ENCODE measurements around the gene SMAP1. TPM values are rescaled to one million over a fixed set of nuclear protein-coding genes. Genes with fewer than 3 reads are reported as not detected.

Gene SMAP1
- total and polyA plus RNA-seq, 2 experiments from 2014 or later: 31.1 to 34.6 TPM

DNA sequence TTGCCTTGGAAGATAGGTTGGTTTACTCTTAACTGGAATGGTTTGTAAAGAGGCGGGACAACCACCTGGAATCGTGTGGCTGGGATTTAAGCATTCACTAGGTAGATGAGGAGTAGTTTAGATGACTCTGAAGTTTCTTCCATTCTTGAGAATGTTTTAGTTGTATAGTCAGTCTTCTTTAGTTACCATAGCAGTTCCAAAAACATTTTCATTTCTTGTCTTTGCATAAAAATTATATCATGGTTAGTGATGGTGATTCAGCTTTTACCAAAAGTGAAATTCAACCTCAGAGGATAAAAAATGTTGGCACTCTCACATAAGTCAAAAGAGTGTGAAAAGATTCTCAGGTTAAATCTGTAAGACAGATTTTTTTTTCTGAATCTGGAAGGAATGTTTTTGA lies 70.3 kb downstream of the SMAP1 start:
- peaks cover 37% of the 10 kb centered on the region for H3K36me3 Mint-ChIP-seq (ENCODE audit: low read depth)
- no peak for DNase-seq (ENCODE audit: low spot score)
- H3K9me2 ChIP-seq (ENCODE audit: insufficient read depth): no peaks in the 10 kb centered on the region
- no peaks in the 10 kb centered on the region for H3K27me3 ChIP-seq (ENCODE audit: insufficient read depth)
- H3K4me1 Mint-ChIP-seq: peaks cover 6% of the 10 kb centered on the region; the same call in 2 of the 3 replicates
- H3K27ac ChIP-seq (ENCODE audit: low read depth): no peak overlapping the region
- no peaks in the 10 kb centered on the region for H4K20me1 ChIP-seq (replicated peaks; ENCODE audit: insufficient read depth)
- H3K36me3 ChIP-seq (ENCODE audit: insufficient read depth): peaks cover 5% of the 10 kb centered on the region; the same call in 1 of the 2 replicates
- ATAC-seq: no peak
- H3K4me3 ChIP-seq: no peak overlapping the region
- peaks cover 32% of the 10 kb centered on the region for H3K9me3 Mint-ChIP-seq
- no peaks in the 10 kb centered on the region for H3K27me3 Mint-ChIP-seq (ENCODE audit: insufficient read depth, low read depth, poor library complexity)
- TF ChIP-seq, protein P1, sequence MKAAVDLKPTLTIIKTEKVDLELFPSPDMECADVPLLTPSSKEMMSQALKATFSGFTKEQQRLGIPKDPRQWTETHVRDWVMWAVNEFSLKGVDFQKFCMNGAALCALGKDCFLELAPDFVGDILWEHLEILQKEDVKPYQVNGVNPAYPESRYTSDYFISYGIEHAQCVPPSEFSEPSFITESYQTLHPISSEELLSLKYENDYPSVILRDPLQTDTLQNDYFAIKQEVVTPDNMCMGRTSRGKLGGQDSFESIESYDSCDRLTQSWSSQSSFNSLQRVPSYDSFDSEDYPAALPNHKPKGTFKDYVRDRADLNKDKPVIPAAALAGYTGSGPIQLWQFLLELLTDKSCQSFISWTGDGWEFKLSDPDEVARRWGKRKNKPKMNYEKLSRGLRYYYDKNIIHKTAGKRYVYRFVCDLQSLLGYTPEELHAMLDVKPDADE (IDR thresholded peaks at IDR 0.05): no peak
- TF ChIP-seq, protein P2, sequence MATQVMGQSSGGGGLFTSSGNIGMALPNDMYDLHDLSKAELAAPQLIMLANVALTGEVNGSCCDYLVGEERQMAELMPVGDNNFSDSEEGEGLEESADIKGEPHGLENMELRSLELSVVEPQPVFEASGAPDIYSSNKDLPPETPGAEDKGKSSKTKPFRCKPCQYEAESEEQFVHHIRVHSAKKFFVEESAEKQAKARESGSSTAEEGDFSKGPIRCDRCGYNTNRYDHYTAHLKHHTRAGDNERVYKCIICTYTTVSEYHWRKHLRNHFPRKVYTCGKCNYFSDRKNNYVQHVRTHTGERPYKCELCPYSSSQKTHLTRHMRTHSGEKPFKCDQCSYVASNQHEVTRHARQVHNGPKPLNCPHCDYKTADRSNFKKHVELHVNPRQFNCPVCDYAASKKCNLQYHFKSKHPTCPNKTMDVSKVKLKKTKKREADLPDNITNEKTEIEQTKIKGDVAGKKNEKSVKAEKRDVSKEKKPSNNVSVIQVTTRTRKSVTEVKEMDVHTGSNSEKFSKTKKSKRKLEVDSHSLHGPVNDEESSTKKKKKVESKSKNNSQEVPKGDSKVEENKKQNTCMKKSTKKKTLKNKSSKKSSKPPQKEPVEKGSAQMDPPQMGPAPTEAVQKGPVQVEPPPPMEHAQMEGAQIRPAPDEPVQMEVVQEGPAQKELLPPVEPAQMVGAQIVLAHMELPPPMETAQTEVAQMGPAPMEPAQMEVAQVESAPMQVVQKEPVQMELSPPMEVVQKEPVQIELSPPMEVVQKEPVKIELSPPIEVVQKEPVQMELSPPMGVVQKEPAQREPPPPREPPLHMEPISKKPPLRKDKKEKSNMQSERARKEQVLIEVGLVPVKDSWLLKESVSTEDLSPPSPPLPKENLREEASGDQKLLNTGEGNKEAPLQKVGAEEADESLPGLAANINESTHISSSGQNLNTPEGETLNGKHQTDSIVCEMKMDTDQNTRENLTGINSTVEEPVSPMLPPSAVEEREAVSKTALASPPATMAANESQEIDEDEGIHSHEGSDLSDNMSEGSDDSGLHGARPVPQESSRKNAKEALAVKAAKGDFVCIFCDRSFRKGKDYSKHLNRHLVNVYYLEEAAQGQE (IDR thresholded peaks at IDR 0.05; ENCODE audit: unreplicated experiment): no peak
- TF ChIP-seq NANOG (IDR thresholded peaks at IDR 0.05; ENCODE audit: borderline replicate concordance) (no peak), POLR2AphosphoS5 (IDR thresholded peaks at IDR 0.05; ENCODE audit: low read depth) (no peak), CREB1 (CRISPR knock-in tag; IDR thresholded peaks at IDR 0.05; ENCODE audit: low read depth) (no peak)
- no peak overlapping the region for H2AFZ ChIP-seq
- H3K4me2 ChIP-seq: no peak overlapping the region
- H3K27ac Mint-ChIP-seq: no peak overlapping the region
- H3K4me1 ChIP-seq (ENCODE audit: insufficient read depth): 0 out of 2 replicates have a peak, but pooled peaks cover 2% of the 10 kb centered on the region
- H3K4me3 Mint-ChIP-seq: no peak overlapping the region
- no peaks in the 10 kb centered on the region for H3F3A ChIP-seq (replicated peaks; ENCODE audit: low read depth)
- no peaks in the 10 kb centered on the region for H3K79me2 ChIP-seq (replicated peaks; ENCODE audit: insufficient read depth)

DNA sequence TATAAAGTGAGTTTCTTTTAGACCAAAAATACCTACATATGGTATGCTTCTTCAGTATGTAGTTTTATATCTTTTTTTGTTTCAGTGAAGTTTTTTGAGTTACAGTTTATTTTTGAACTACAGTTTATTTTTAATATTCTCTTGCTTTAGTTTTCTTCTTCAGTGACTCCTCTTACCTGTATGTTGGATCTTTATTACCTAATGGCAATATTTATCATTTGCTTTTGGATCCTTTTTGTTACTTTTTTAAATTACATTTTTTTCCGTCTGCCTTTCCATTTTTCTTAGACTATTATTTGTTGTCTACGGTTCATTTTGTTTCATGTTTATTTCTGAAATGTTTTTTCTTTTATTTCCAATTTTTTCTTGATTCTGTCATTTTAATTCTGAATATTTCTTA lies 71.9 kb downstream of the SMAP1 start:
- peaks cover 6% of the 10 kb centered on the region; the same call in 2 of the 3 replicates for H3K4me1 Mint-ChIP-seq
- Histone ChIP-seq H3F3A (replicated peaks; ENCODE audit: low read depth) (no peaks in the 10 kb centered on the region), H3K4me3 (no peak overlapping the region), H3K27me3 (ENCODE audit: insufficient read depth) (no peaks in the 10 kb centered on the region), H2AFZ (no peak overlapping the region), H3K9me2 (ENCODE audit: insufficient read depth) (no peaks in the 10 kb centered on the region), H3K79me2 (replicated peaks; ENCODE audit: insufficient read depth) (no peaks in the 10 kb centered on the region), H3K4me2 (no peak overlapping the region), H3K27ac (ENCODE audit: low read depth) (no peak overlapping the region), H3K4me1 (ENCODE audit: insufficient read depth) (0 out of 2 replicates have a peak, but pooled peaks cover 2% of the 10 kb centered on the region), H3K36me3 (ENCODE audit: insufficient read depth) (peaks cover 5% of the 10 kb centered on the region; the same call in 1 of the 2 replicates), H4K20me1 (replicated peaks; ENCODE audit: insufficient read depth) (no peaks in the 10 kb centered on the region)
- H3K27ac Mint-ChIP-seq: no peak overlapping the region
- H3K4me3 Mint-ChIP-seq: no peak overlapping the region
- no peak for ATAC-seq
- peaks cover 48% of the 10 kb centered on the region for H3K36me3 Mint-ChIP-seq (ENCODE audit: low read depth)
- DNase-seq (ENCODE audit: low spot score): no peak
- H3K9me3 Mint-ChIP-seq: peaks cover 37% of the 10 kb centered on the region
- H3K27me3 Mint-ChIP-seq (ENCODE audit: insufficient read depth, low read depth, poor library complexity): no peaks in the 10 kb centered on the region
- TF ChIP-seq POLR2AphosphoS5 (IDR thresholded peaks at IDR 0.05; ENCODE audit: low read depth) (no peak), NANOG (IDR thresholded peaks at IDR 0.05; ENCODE audit: borderline replicate concordance) (no peak), ZNF114 (CRISPR knock-in tag; IDR thresholded peaks at IDR 0.05) (no peak)
- TF ChIP-seq, protein P2 (IDR thresholded peaks at IDR 0.05; ENCODE audit: unreplicated experiment): no peak
- TF ChIP-seq, protein P3, sequence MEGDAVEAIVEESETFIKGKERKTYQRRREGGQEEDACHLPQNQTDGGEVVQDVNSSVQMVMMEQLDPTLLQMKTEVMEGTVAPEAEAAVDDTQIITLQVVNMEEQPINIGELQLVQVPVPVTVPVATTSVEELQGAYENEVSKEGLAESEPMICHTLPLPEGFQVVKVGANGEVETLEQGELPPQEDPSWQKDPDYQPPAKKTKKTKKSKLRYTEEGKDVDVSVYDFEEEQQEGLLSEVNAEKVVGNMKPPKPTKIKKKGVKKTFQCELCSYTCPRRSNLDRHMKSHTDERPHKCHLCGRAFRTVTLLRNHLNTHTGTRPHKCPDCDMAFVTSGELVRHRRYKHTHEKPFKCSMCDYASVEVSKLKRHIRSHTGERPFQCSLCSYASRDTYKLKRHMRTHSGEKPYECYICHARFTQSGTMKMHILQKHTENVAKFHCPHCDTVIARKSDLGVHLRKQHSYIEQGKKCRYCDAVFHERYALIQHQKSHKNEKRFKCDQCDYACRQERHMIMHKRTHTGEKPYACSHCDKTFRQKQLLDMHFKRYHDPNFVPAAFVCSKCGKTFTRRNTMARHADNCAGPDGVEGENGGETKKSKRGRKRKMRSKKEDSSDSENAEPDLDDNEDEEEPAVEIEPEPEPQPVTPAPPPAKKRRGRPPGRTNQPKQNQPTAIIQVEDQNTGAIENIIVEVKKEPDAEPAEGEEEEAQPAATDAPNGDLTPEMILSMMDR (conservative IDR thresholded peaks at IDR 0.05; ENCODE audit: low read depth in 2 of 2): no peak
